Measurements from ENCODE around the gene KDM4C.
A peak's percentile ranks its signal among the peaks of the same experiment; 100 is the strongest.

KDM4C gene

GRCh38 chr9:6833518-6834192 lies 75.9 kb downstream of the KDM4C start:
- Mint-ChIP-seq H3K4me1 (no peaks in the 10 kb centered on the region), H3K9me3 (peaks cover 14% of the 10 kb centered on the region), H3K36me3 (ENCODE audit: low read depth) (peaks cover 36% of the 10 kb centered on the region), H3K4me3 (no peak overlapping the region), H3K27ac (no peak overlapping the region), H3K27me3 (ENCODE audit: low read depth, poor library complexity) (no peaks in the 10 kb centered on the region)
- no peak for DNase-seq
- TF ChIP-seq, protein P1, sequence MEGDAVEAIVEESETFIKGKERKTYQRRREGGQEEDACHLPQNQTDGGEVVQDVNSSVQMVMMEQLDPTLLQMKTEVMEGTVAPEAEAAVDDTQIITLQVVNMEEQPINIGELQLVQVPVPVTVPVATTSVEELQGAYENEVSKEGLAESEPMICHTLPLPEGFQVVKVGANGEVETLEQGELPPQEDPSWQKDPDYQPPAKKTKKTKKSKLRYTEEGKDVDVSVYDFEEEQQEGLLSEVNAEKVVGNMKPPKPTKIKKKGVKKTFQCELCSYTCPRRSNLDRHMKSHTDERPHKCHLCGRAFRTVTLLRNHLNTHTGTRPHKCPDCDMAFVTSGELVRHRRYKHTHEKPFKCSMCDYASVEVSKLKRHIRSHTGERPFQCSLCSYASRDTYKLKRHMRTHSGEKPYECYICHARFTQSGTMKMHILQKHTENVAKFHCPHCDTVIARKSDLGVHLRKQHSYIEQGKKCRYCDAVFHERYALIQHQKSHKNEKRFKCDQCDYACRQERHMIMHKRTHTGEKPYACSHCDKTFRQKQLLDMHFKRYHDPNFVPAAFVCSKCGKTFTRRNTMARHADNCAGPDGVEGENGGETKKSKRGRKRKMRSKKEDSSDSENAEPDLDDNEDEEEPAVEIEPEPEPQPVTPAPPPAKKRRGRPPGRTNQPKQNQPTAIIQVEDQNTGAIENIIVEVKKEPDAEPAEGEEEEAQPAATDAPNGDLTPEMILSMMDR (IDR thresholded peaks at IDR 0.05), result no peak

DNA sequence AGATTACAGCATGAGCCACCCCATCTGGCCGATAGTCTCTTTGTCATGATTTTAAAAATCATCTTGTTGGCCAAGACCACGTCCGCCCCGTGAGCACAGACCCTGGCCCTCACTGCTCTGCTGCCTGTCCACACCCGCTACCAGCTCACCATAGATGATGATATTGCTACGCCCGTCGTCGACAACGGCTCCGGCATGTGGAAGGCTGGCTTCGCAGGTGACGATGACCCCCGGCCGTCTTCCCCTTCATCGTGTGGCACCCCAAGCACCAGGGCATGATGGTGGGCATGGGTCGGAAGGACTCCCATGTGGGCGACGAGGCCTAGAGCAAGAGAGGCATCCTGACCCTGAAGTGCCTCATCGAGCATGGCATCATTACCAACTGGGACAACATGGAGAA lies 76.5 kb downstream of the KDM4C start:
- no peak overlapping the region for H3K27ac Mint-ChIP-seq
- H3K4me3 Mint-ChIP-seq, result no peak overlapping the region
- no peak for DNase-seq
- H3K4me1 Mint-ChIP-seq, result no peaks in the 10 kb centered on the region
- H3K9me3 Mint-ChIP-seq, result peaks cover 14% of the 10 kb centered on the region
- peaks cover 36% of the 10 kb centered on the region for H3K36me3 Mint-ChIP-seq (ENCODE audit: low read depth)
- TF ChIP-seq, protein P1 (IDR thresholded peaks at IDR 0.05), result no peak
- H3K27me3 Mint-ChIP-seq (ENCODE audit: low read depth, poor library complexity), result no peaks in the 10 kb centered on the region

DNA sequence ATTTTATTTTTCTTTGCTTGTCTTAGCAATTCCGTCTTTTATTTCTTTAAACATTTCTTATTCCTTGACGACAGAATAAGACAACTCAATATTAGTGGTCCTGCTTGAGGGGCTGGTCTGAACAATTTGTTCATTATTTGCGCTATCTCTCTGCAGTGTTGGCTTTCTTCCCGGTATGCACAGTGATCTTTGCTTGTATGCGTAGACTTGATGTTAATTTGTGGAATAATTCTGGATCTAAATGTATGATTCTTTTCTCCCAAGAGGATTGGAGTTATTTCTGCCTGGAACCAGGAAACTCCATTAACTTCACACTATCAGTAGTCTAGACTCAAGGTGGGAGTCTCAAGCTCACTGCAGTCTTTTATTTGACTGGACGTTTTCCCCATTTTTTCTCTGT lies 80.4 kb downstream of the KDM4C start:
- Mint-ChIP-seq H3K4me1 (peaks cover 5% of the 10 kb centered on the region), H3K27ac (peak overlapping the region; percentile 46), H3K4me3 (no peak overlapping the region), H3K9me3 (no peaks in the 10 kb centered on the region), H3K27me3 (ENCODE audit: low read depth, poor library complexity) (peaks cover 5% of the 10 kb centered on the region), H3K36me3 (ENCODE audit: low read depth) (peaks cover 22% of the 10 kb centered on the region)
- DNase-seq, result no peak
- TF ChIP-seq, protein P1 (IDR thresholded peaks at IDR 0.05), result no peak

GRCh38 chr9:6842584-6842947 lies 84.8 kb downstream of the KDM4C start:
- no peak overlapping the region for H3K27ac Mint-ChIP-seq
- H3K4me1 Mint-ChIP-seq, result peaks cover 19% of the 10 kb centered on the region

DNA sequence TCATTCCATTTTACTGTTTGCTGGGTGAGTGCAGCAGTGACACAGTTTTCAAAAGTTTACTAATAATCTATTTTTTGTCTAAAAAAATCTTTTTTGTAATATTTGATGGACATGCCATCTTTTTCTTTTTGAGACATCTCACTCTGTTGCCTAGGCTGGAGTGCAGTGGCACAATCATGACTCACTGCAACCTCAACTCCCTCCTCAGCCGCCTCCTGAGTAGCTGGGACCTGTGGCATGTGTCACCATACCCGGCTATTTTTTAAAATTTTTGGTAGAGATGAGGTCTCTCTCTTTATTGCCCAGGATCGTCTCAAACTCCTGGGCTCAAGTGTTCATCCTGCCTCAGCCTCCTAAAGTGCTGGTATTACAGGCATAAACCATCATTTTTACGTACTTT lies 86.0 kb downstream of the KDM4C start:
- no peaks in the 10 kb centered on the region for H3K9me3 Mint-ChIP-seq
- DNase-seq, result no peak
- H3K36me3 Mint-ChIP-seq (ENCODE audit: low read depth), result no peaks in the 10 kb centered on the region
- H3K4me1 Mint-ChIP-seq, result peaks cover 19% of the 10 kb centered on the region
- no peak overlapping the region for H3K27ac Mint-ChIP-seq
- peaks cover 5% of the 10 kb centered on the region for H3K27me3 Mint-ChIP-seq (ENCODE audit: low read depth, poor library complexity)
- no peak overlapping the region for H3K4me3 Mint-ChIP-seq
- TF ChIP-seq, protein P1 (IDR thresholded peaks at IDR 0.05), result no peak

More at GRCh38 chr9:6842584-6842947, 84.8 kb downstream of the KDM4C start:
- DNase-seq, result no peak
- H3K36me3 Mint-ChIP-seq (ENCODE audit: low read depth), result no peaks in the 10 kb centered on the region
- H3K4me3 Mint-ChIP-seq, result no peak overlapping the region
- peaks cover 5% of the 10 kb centered on the region for H3K27me3 Mint-ChIP-seq (ENCODE audit: low read depth, poor library complexity)
- TF ChIP-seq, protein P1 (IDR thresholded peaks at IDR 0.05), result no peak
- H3K9me3 Mint-ChIP-seq, result no peaks in the 10 kb centered on the region

DNA sequence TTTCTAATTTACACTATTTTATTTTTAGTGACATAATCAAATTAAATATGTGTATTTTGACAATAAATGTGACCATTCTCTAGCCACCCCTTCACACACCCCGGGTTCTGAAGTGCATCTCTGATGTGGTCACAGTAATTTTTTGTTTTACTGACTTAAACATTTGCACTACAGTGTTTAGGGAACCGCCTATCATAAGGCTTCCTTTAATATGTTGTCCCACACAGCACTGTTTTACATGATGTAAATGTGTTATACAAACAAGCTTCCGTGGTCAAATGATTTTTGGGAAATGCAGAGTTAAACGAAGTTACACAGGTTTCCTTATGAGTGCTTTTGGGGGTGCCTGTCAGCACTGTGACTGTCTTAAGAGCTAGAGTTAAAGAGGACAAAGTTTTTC lies 86.5 kb downstream of the KDM4C start:
- Mint-ChIP-seq H3K36me3 (ENCODE audit: low read depth) (peaks cover under 1% of the 10 kb centered on the region), H3K27me3 (ENCODE audit: low read depth, poor library complexity) (peaks cover 5% of the 10 kb centered on the region), H3K4me3 (no peak overlapping the region), H3K4me1 (peaks cover 19% of the 10 kb centered on the region), H3K9me3 (no peaks in the 10 kb centered on the region), H3K27ac (no peak overlapping the region)
- TF ChIP-seq, protein P1 (IDR thresholded peaks at IDR 0.05), result no peak
- no peak for DNase-seq

Measured in nephron progenitor cell (in vitro differentiated cells).